Mammary epithelial cell (primary cell): ENCODE results near the gene TMTC4.

Source experiments
- CTCF ChIP-seq, 2 donors: IDR thresholded peaks in 1 of 2; conservative IDR thresholded peaks in 1 of 2; 2 replicates each; pipeline ENCODE4 v1.5.1; 2011 to 2012; ENCODE audit warnings: inconsistent platforms in 2 of 2, low read length in 2 of 2, mild to moderate bottlenecking in 2 of 2, control low read depth in 1 of 2, low read depth in 1 of 2; ENCODE audit not compliant: insufficient read depth in 1 of 2; ENCODE audit errors: extremely low read depth in 1 of 2
- EZH2 ChIP-seq: IDR thresholded peaks from 2 replicates; pipeline ENCODE4 v1.6.1; 2012; ENCODE audit warnings: low read length, inconsistent platforms, borderline replicate concordance

- TF ChIP-seq CTCF (conservative IDR thresholded peaks at IDR 0.05 in 1 of 2, IDR thresholded peaks at IDR 0.05 in 1 of 2; ENCODE audit: extremely low read depth in 1 of 2, insufficient read depth in 1 of 2, low read depth in 1 of 2, low read length in 2 of 2): peak; percentile 29 to 45
- no peak for TF ChIP-seq EZH2
Observed at GRCh38 chr13:100646030-100646673, 28.4 kb downstream of the TMTC4 start.
